Measurements from ENCODE around the gene SPATA33.

The SPATA33 gene

GRCh38 chr16:89657442-89658220 lies at the start of gene SPATA33, which contains the start of gene CHMP1A:
Gene SPATA33 (plus strand): TSS chr16:89657836. CDS start chr16:89657912, 76 bp downstream.
Gene CHMP1A (minus strand): TSS chr16:89657708. CDS start chr16:89657588, 120 bp downstream.
- Mint-ChIP-seq H3K27me3 (no peaks in the 10 kb centered on the region), H3K36me3 (no peaks in the 10 kb centered on the region), H3K4me1 (ENCODE audit: low read depth) (peaks cover 28% of the 10 kb centered on the region), H3K4me3 (peak within 1 kb of the TSS; percentile 91), H3K9me3 (ENCODE audit: low read depth) (no peaks in the 10 kb centered on the region), H3K27ac (peak within 1 kb of the TSS; percentile 84)

- Mint-ChIP-seq H3K27me3 (no peaks in the 10 kb centered on the region), H3K9me3 (ENCODE audit: low read depth) (no peaks in the 10 kb centered on the region), H3K4me3 (no peak overlapping the region), H3K36me3 (no peaks in the 10 kb centered on the region), H3K4me1 (ENCODE audit: low read depth) (peaks cover under 1% of the 10 kb centered on the region), H3K27ac (no peak overlapping the region)
These were observed 49.5 kb upstream of the SPATA33 start for GRCh38 chr16:89607937-89608740.

GRCh38 chr16:89610108-89610453 lies 47.6 kb upstream of the SPATA33 start:
- Mint-ChIP-seq H3K27me3 (no peaks in the 10 kb centered on the region), H3K36me3 (no peaks in the 10 kb centered on the region), H3K4me1 (ENCODE audit: low read depth) (no peaks in the 10 kb centered on the region), H3K9me3 (ENCODE audit: low read depth) (no peaks in the 10 kb centered on the region), H3K27ac (no peak overlapping the region), H3K4me3 (no peak overlapping the region)

GRCh38 chr16:89612415-89613166 lies 45.0 kb upstream of the SPATA33 start:
- Mint-ChIP-seq H3K27me3 (no peaks in the 10 kb centered on the region), H3K4me3 (no peak overlapping the region), H3K9me3 (ENCODE audit: low read depth) (no peaks in the 10 kb centered on the region), H3K27ac (no peak overlapping the region), H3K36me3 (no peaks in the 10 kb centered on the region), H3K4me1 (ENCODE audit: low read depth) (peaks cover 13% of the 10 kb centered on the region)

DNA sequence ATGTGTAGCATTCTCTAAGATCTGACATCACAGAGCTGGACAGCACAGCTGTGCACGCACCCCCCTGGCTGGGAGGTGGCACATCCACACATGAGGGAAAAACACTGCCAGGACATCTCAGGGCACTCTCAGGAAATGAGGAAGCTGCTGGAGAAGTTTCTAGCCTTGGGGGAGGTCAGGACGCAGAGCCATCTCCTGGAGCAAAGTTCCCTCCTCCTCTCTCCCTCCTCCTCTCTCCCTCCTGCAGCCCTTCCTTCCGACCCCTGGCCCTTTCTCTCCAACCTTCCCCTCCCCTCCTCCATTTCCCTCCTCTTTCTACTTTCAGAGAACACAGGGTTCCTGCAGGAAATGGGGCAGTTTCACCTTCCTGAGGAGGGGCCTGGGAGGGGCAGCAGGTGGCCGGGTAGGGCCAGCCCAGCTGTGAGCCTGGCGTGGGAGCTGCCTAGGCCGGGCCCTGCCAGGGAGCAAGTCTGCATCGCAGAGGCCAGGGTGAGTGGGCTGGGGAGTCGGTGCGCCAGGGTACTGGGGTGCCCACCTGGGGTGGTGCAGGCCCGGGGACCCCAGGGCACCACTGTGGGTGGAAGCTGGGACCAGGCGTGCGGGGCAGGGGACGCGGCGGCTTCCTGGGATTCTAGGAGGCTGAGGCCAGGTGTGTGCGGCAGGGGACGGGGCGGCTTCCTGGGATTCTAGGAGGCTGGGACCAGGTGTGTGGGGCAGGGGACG lies 44.2 kb upstream of the SPATA33 start, which contains the start of gene DPEP1:
Gene DPEP1, plus strand, starts transcription at position 412 of the 723 bp plus-strand sequence. CDS start 16,769 bp downstream, outside the sequence.
- no peak within 1 kb of the TSS for H3K4me3 Mint-ChIP-seq
- no peaks in the 10 kb centered on the region for H3K36me3 Mint-ChIP-seq
- H3K9me3 Mint-ChIP-seq (ENCODE audit: low read depth) = no peaks in the 10 kb centered on the region
- H3K27ac Mint-ChIP-seq = no peak within 1 kb of the TSS
- H3K27me3 Mint-ChIP-seq = no peaks in the 10 kb centered on the region
- H3K4me1 Mint-ChIP-seq (ENCODE audit: low read depth) = peaks cover 13% of the 10 kb centered on the region

DNA sequence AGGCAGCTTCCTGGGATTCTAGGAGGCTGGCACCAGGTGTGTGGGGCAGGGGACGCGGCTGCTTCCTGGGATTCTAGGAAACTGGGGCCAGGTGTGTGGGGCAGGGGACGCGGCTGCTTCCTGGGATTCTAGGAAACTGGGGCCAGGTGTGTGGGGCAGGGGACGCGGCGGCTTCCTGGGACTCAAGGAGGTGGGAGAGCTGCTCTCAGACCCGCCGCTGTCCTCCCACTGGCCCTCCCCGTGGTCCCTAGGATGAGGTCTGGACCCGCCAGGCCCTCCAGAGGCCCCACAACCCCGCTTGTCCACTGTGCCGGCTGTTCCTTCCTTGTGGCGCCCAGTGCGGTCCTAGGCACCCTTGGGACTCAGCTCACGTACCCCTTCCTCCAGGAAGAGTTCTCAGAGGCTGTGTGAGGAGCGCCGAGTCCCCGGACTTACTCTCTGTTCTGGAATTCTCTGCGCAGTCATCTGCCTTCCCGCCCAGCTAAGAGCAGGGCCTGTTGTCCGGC lies 43.6 kb upstream of the SPATA33 start:
- Mint-ChIP-seq H3K4me1 (ENCODE audit: low read depth) (peaks cover 13% of the 10 kb centered on the region), H3K27ac (no peak overlapping the region), H3K36me3 (no peaks in the 10 kb centered on the region), H3K27me3 (no peaks in the 10 kb centered on the region), H3K4me3 (no peak overlapping the region), H3K9me3 (ENCODE audit: low read depth) (no peaks in the 10 kb centered on the region)

GRCh38 chr16:89615176-89615575 lies 42.5 kb upstream of the SPATA33 start:
- H3K27ac Mint-ChIP-seq = no peak overlapping the region
- no peak overlapping the region for H3K4me3 Mint-ChIP-seq
- peaks cover 13% of the 10 kb centered on the region for H3K4me1 Mint-ChIP-seq (ENCODE audit: low read depth)
- no peaks in the 10 kb centered on the region for H3K9me3 Mint-ChIP-seq (ENCODE audit: low read depth)
- H3K27me3 Mint-ChIP-seq = no peaks in the 10 kb centered on the region
- H3K36me3 Mint-ChIP-seq = no peaks in the 10 kb centered on the region

DNA sequence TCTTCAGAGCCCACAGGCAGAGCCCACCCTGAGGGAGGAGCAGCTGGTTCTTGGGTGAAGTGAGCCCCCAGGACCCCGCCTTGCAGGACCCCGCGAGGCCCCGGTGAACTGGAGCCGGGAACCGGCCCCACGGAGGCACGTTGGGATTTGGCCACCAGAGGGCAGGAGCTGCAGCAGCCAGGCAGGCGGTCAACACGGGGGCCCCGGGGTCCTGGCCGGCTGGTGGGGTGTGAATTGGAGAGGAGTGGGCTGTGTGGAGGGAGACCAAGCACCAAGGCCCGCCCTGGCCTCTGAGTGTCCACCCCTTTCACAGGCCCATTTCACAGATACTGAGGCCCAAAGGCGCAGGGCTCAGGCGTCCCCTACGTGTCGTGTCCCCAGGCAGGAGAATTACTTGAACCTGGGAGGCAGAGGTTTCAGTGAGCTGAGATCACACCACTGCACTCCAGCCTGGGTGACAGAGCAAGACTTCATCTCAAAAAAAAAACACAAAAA lies 42.0 kb upstream of the SPATA33 start:
- Mint-ChIP-seq H3K27me3 (no peaks in the 10 kb centered on the region), H3K27ac (no peak overlapping the region), H3K9me3 (ENCODE audit: low read depth) (no peaks in the 10 kb centered on the region), H3K4me1 (ENCODE audit: low read depth) (peaks cover 13% of the 10 kb centered on the region), H3K36me3 (no peaks in the 10 kb centered on the region), H3K4me3 (no peak overlapping the region)

- Mint-ChIP-seq H3K36me3 (no peaks in the 10 kb centered on the region), H3K27ac (no peak overlapping the region), H3K4me1 (ENCODE audit: low read depth) (peaks cover 13% of the 10 kb centered on the region), H3K27me3 (no peaks in the 10 kb centered on the region), H3K9me3 (ENCODE audit: low read depth) (no peaks in the 10 kb centered on the region), H3K4me3 (peak overlapping the region; percentile 39)
These were observed 41.0 kb upstream of the SPATA33 start for GRCh38 chr16:89616623-89617022.

GRCh38 chr16:89617036-89617435 lies 40.6 kb upstream of the SPATA33 start:
- no peak overlapping the region for H3K27ac Mint-ChIP-seq
- no peaks in the 10 kb centered on the region for H3K27me3 Mint-ChIP-seq
- peak overlapping the region; percentile 39 for H3K4me3 Mint-ChIP-seq

DNA sequence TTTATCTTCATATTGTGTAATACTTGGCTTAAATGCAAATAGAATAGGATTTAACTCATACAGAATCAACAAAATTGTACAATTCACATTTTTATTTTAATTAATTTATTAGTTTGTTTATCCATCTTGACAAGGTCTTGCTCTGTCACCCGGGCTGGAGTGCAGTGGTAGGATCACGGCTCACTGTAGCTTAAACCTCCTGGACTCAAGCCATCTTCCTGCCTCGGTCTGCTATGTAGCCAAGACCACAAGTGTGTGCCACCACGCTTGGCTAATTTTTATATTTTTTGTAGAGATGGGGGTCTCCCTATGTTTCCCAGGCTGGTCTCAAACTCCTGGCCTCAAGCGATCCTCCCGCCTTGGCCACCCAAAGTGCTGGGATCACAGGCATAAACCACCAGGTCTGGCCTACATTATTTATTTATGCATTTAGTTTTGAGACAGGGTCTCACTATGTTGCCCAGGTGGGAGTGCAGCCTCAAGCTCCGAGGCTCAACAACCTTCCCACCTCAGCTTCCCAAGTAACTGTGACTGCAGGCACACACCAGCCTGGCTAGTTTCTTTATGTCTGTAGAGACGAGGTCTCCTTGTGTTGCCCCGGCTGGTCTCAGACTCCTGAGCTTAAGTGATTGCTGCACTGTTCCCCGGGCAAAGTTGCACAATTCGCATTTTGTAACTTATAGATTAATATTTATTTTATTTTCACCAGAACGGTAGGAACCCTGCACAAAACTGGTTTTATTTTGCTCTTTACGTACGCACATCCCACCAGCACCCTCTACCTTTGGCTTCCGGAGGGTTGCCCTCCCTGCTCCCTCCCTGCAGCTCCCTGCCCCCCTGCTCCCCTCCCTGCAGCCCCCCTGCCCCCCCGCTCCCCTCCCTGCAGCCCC lies 39.3 kb upstream of the SPATA33 start:
- H3K27ac Mint-ChIP-seq = no peak overlapping the region
- no peaks in the 10 kb centered on the region for H3K36me3 Mint-ChIP-seq
- no peaks in the 10 kb centered on the region for H3K9me3 Mint-ChIP-seq (ENCODE audit: low read depth)
- no peak overlapping the region for H3K4me3 Mint-ChIP-seq
- no peaks in the 10 kb centered on the region for H3K27me3 Mint-ChIP-seq
- peaks cover 13% of the 10 kb centered on the region for H3K4me1 Mint-ChIP-seq (ENCODE audit: low read depth)

More at GRCh38 chr16:89617036-89617435, 40.6 kb upstream of the SPATA33 start:
- Mint-ChIP-seq H3K36me3 (no peaks in the 10 kb centered on the region), H3K4me1 (ENCODE audit: low read depth) (peaks cover 13% of the 10 kb centered on the region), H3K9me3 (ENCODE audit: low read depth) (no peaks in the 10 kb centered on the region)

DNA sequence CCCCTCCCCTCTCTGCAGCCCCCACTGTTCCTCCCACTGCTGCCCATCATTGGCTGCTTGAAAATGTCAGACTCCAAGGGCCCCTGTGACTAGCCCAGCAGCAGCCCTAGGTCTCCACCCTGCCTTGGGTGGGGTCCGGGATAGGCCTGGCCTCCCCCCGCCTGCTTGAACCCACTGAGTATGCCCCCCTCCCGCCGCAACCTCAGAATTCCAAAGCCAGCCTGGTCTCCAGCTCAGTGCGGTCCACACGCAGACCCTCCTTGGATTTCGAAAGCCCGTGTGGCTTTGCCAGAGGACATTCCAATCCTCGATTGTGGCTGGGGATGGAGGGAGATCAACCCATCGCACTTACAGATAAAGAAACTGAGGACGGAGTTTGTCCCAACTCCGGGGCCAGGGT lies 37.8 kb upstream of the SPATA33 start:
- Mint-ChIP-seq H3K4me1 (ENCODE audit: low read depth) (peaks cover 13% of the 10 kb centered on the region), H3K27me3 (peaks cover 5% of the 10 kb centered on the region), H3K4me3 (no peak overlapping the region)

DNA sequence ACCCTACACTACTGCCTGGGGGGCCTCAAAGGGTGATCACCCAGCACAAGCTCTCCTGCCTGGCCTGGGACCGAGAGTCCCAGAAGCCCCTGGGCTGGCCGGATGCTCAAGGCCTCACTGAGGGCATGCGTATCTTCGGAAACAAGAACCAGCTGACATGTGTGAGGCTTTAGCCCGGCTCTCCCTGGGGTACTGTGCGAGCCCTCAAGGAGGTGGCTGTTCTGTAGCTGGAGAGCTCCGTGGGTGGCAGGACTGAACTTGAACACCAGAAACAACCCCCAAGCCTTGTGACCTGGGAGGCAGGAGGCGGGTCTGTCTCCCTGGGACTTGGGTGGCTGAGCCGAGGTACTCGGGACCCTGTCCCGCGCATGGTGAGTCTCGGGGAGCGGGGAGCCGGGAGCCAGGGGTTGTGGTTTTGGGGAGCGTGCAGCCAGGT lies 37.2 kb upstream of the SPATA33 start:
- Mint-ChIP-seq H3K27me3 (peaks cover 9% of the 10 kb centered on the region), H3K27ac (no peak overlapping the region), H3K4me1 (ENCODE audit: low read depth) (peaks cover 13% of the 10 kb centered on the region), H3K9me3 (ENCODE audit: low read depth) (no peaks in the 10 kb centered on the region), H3K4me3 (no peak overlapping the region), H3K36me3 (no peaks in the 10 kb centered on the region)

More for the DNA sequence above, 37.8 kb upstream of the SPATA33 start:
- no peaks in the 10 kb centered on the region for H3K9me3 Mint-ChIP-seq (ENCODE audit: low read depth)
- H3K36me3 Mint-ChIP-seq = no peaks in the 10 kb centered on the region
- H3K27ac Mint-ChIP-seq = no peak overlapping the region

All from activated naive CD8-positive, alpha-beta T cell (primary cell).